ENCODE measurements around the gene PRG2.
A peak's percentile ranks its signal among the peaks of the same experiment; 100 is the strongest.

PRG2 gene
- 0 to 0.12 (median 0) reads per million in 18 experiments for total RNA-seq

DNA sequence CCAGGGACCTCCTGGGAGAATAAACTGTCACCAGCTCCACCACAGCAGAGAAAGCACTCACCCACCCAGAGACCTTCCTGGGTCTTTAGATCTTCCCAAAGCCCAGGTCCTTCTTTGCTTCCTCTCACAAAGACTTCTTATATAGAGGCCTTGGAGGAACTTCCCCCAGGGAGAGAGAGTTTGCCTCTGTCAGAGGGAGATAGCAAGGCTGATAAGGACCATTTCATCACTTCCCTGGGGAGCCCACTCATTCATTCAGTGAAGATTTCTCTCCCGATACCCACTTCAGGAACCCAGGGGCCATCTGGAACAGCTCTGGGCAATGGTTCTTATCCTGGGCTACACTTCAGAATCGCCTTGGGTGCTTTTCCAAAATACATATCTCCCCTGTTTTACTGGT, at the start of gene PRG2:
Gene PRG2 (minus strand): TSS at position 116 of the 400 bp plus-strand sequence. CDS start 706 bp downstream, outside the sequence.
- DNase-seq = no peak

GRCh38 chr11:57439786-57440185, 49.3 kb upstream of the PRG2 start:
- DNase-seq = no peak

GRCh38 chr11:57438345-57439285, 48.2 kb upstream of the PRG2 start:
- no peak for DNase-seq

- no peak for DNase-seq
Measured at GRCh38 chr11:57436031-57436430, 45.6 kb upstream of the PRG2 start.

DNA sequence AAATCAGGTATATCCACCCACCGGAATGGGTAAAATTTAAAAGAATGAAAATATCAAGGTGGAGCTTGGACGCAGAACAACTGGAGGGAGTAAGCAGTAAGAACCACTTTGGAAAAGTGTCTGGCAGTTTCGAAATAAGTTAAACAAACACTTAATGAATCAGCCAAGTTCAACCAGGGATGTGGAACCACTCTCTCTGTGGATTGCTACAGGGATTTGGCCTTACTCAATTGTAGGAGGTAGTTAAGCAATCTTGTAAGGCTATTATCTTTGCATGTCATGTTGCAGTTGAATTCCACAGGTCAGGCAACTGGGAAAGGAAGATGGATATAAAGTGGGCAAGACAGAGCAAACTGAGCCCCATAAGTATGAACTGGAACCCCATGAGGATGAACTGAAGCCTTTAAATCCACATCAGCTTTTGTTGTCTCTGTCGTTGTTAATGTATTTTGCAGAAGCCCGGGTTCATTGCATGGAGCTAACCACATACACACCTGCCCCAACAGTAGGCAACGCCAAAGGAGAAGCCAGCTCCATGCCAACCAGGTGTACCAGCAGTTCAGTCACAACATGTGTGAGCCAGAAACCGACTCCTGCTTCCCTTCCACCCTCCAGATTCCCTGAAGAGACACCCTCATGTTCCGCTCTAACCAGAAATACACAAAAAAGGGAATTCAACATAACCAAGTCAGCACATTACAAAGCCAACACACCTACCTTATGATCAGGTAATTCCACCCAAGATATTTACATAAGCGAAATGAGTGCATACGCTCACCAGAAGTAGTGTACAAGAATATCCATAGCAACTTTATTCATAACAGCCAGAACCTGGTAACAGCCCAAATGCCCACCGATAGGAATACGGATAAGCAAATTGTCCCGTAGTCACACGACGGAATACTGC, 44.4 kb upstream of the PRG2 start:
- peak; percentile 89 to 94 for DNase-seq

DNA sequence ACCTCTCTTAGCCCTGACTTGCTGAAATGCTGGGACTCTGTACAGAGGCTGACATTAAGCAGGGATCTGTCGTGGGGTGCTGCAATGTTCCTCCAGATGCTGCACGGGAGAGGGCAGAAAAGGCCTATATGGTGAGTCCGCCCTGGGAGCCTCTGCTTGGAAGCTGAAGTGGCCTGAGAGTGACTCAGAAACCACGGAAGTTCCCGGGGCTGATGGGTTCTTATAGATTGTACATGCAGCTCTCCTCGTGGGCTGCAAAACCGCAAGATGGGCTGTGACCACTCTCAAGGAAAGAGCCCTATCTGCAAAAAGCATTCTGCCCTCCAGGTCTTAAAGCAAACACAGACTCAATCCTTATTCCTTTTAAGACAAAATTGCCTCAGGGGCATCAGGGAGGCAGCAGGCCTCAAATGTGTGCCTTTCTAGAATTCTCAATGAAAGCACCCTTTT, 42.3 kb upstream of the PRG2 start:
- peak; percentile 76 to 93 for DNase-seq

DNA sequence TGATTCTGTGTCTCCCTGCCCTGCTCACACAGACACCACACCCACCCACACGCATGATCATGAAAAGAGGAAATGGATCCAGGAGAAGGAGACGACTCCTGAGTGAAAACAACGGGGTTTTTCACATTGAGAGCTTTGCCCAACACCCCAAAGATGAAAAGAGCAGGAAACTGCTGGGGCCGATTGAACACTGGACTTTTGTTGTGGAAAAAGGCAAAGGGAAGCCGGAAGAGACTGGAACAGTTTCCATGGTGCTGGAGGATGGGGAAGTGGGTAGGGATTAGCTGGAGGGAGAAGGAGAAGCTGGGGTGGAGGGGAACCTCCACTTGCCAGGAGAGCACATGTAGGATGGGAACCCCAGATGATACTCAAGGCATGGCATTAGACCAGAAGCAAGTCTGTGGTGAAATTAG, 41.7 kb upstream of the PRG2 start:
- peak; percentile 73 to 82 for DNase-seq

GRCh38 chr11:57430952-57431351, 40.5 kb upstream of the PRG2 start:
- no peak for DNase-seq

DNA sequence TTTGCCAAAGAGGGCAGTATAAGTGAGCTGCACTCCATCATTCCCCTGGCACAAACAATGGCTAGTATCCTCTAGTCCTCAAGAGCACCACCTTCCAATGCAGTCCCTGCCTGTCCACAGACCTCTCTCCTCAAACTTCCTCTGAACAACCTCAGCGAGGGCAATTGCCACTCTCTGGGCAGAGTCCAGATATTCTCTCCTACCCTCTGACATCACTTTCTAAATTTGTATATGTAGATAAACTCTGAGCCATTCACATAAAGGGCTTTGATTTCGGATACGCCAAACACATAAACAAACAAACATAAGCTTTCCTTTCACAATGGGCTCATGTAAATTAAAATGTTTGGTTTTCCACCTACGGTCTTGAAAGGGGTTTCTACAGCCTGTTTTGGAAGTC, 39.5 kb upstream of the PRG2 start:
- DNase-seq = no peak

- no peak for DNase-seq
Measured at GRCh38 chr11:57428643-57429042, 38.2 kb upstream of the PRG2 start.

DNA sequence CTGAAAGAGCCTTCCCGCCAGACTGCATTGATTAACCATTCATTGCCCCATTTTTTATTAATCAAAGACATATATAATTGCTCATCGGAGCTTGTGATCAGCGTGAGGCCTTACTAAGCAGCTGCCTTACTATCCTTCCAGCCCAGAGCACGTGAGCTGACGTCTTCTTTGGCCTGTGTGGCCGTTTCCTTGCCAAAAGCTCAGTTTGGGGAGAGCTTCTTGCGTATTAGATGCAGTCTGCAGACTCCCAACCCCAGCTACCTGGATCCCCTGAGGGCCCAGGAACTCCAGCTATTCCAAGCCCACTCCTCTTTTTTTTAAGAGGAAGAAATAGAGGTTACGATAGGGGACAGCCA, 37.3 kb upstream of the PRG2 start:
- DNase-seq = no peak

- DNase-seq = peak; percentile 75 to 77
Measured at GRCh38 chr11:57426929-57427726, 36.7 kb upstream of the PRG2 start, which contains the start of gene SLC43A3. TSS of gene SLC43A3 (minus strand) at chr11:57427121. CDS start at chr11:57426172, 949 bp downstream.

- peak; percentile 34 to 70 for DNase-seq
Measured at GRCh38 chr11:57426439-57426928, 36.0 kb upstream of the PRG2 start.

- DNase-seq = no peak
Measured at GRCh38 chr11:57425565-57426438, 35.4 kb upstream of the PRG2 start.

DNA sequence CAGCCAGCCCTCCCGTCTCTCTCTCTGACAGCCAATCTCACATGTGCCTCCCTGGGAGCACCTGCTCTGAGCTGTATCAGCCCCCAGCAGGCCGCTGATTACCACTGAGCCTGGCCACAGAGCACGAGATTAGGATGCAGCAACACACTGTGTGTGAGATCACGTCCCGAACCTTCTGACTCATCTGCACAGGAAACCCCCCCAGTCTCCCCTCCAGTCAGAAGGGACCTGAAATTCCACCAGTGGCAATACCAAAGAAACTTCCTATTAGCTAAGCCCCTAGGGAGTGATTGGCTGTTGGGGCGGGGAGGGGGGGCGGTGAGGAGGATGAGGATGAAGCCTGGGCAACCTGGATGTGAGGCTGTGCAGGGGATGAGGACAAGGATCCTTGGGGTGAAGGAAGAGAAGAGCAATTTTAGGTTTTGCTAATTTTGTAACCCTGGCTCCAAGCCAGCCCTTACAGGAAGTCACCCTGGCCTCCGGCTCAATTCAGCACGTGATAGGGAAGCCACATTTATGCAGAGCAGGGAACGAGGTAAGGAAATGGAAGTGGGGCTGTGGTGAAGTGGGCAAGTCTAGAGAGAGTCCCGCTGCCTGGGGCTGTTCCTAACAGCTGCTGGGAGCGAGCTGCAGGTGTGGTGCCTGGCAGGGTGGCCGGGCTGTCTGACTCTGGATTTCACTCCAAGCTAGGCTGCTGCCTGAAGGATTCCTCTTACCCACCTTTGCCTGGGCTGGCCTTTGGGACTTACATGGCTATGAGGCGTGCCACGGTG, 34.5 kb upstream of the PRG2 start:
- peak; percentile 93 to 96 for DNase-seq

GRCh38 chr11:57424137-57424791, 33.8 kb upstream of the PRG2 start:
- DNase-seq = no peak

- DNase-seq = no peak
Measured at GRCh38 chr11:57422669-57423068, 32.2 kb upstream of the PRG2 start.

DNA sequence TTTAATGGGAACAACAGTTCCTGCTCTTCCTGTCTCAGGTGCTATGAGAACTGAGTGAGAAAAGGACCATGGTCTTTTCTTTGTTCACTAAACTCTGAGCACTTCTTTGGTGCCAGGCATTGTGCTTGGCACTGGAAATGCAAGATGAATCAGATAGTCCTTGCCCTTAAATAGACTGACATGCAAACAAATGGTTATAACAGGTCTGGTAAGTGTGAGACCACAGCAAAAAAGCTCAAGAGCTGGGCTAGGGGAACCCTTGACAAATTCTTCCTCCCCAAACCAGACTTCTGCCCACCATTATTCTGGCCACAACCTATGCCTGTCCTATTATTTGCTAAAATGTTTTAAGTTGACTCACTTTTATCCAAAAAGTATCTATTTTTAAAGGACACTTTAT, 31.4 kb upstream of the PRG2 start:
- no peak for DNase-seq

DNA sequence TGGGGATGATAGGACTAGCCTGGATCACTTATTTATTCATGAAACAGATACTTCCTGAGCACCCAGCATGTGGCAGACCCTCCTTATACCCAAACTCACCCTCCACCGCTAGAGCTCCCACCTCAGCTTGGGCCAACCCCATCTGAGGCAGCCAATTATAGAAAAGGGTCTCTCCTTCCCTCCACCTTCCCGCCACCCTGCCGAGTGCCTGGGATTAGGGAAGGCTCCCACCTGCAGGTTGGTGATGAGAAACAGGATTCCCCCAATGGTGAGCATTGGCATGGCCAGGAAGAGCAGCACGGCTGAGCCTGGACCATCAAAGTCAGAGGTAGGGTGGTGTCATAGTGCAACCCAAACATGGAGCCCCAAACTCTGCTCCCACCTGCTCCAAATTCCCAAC, 30.6 kb upstream of the PRG2 start:
- no peak for DNase-seq

DNA sequence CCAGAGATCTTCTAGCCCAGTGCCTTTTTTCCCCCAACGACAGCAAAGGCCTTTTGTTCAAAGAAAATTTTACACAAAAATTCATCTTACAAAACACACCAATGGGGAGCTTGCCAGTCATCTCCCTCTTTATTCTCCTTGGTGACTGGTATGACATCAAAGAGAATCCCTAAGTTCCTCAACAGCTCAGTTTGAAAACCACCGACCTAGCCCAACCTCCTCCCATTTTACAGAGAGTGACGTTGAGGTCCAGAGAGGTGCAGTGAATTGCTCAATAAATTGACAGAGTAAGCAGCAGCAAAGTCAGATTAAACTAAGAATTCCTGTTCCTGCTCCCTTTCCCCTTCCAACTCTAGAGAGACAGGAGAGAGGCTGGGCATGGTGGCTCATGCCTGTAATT, 28.7 kb upstream of the PRG2 start:
- no peak for DNase-seq

Measured in inflammatory macrophage (primary cell).